GM23338 (cell line): ENCODE measurements around the gene HIF3A. TPM values are rescaled to one million over a fixed set of nuclear protein-coding genes. Genes with fewer than 3 reads are reported as not detected.
A peak's percentile ranks its signal among the peaks of the same experiment; 100 is the strongest.

Experiments
- ATAC-seq: fragments of 200-7000 bp; cut with Tn5 transposase; 3 replicates; pipeline ENCODE4 v1.9.1; 2020
- DNase-seq: peaks from one replicate; pipeline ENCODE4 v3.0.0-alpha.2; 2015; ENCODE audit warnings: low spot score
- H2AFZ ChIP-seq: fragments of 200-600 bp; sonication (generic); 2 replicates; pipeline ENCODE4 v1.8.0; 2016; ENCODE audit warnings: antibody characterized with exemption, mild to moderate bottlenecking, moderate library complexity
- H3F3A ChIP-seq: fragments of 200-600 bp; sonication (generic); replicated peaks from 2 replicates; pipeline ENCODE4 v1.8.0; 2017; ENCODE audit warnings: antibody characterized with exemption, mixed run types, low read depth
- H3K27ac ChIP-seq: fragments of 200-600 bp; sonication (generic); 2 replicates; pipeline ENCODE4 v1.6.1; 2016; ENCODE audit warnings: low read depth
- H3K27me3 ChIP-seq: fragments of 200-600 bp; sonication (generic); 2 replicates; pipeline ENCODE4 v1.8.0; 2016; ENCODE audit warnings: mild to moderate bottlenecking, mixed run types, moderate library complexity; ENCODE audit not compliant: insufficient read depth
- H3K36me3 ChIP-seq: fragments of 200-600 bp; sonication (generic); 2 replicates; pipeline ENCODE4 v1.8.0; 2016; ENCODE audit warnings: mild to moderate bottlenecking; ENCODE audit not compliant: insufficient read depth
- H3K4me1 ChIP-seq: fragments of 200-600 bp; sonication (generic); 2 replicates; pipeline ENCODE4 v1.8.0; 2016; ENCODE audit warnings: mild to moderate bottlenecking, moderate library complexity; ENCODE audit not compliant: insufficient read depth
- H3K4me2 ChIP-seq: fragments of 200-600 bp; sonication (generic); 2 replicates; pipeline ENCODE4 v1.7.1; 2017; ENCODE audit warnings: mixed run types
- H3K4me3 ChIP-seq: fragments of 200-600 bp; sonication (generic); 2 replicates; pipeline ENCODE4 v1.6.1; 2016; ENCODE audit warnings: mixed run types
- H3K79me2 ChIP-seq: fragments of 200-600 bp; sonication (generic); replicated peaks from 2 replicates; pipeline ENCODE4 v1.8.0; 2017; ENCODE audit warnings: mild to moderate bottlenecking; ENCODE audit not compliant: insufficient read depth
- H3K9me2 ChIP-seq: fragments of 200-600 bp; sonication (generic); 2 replicates; pipeline ENCODE4 v1.8.0; 2017; ENCODE audit not compliant: insufficient read depth
- H4K20me1 ChIP-seq: fragments of 200-600 bp; sonication (generic); replicated peaks from 2 replicates; pipeline ENCODE4 v1.8.0; 2017; ENCODE audit warnings: mild to moderate bottlenecking; ENCODE audit not compliant: insufficient read depth
- H3K27ac Mint-ChIP-seq: 2 replicates; pipeline ENCODE4 v1.8.0; 2020; ENCODE audit warnings: inconsistent platforms, mild to moderate bottlenecking, moderate library complexity, mixed read lengths
- H3K27me3 Mint-ChIP-seq: 3 replicates; pipeline ENCODE4 v1.8.0; 2022; ENCODE audit warnings: low read depth, mild to moderate bottlenecking, moderate library complexity, mixed read lengths, inconsistent platforms; ENCODE audit not compliant: insufficient read depth, poor library complexity
- H3K36me3 Mint-ChIP-seq: 3 replicates; pipeline ENCODE4 v1.8.0; 2021; ENCODE audit warnings: low read depth, mild to moderate bottlenecking, inconsistent platforms, moderate library complexity, mixed read lengths
- H3K4me1 Mint-ChIP-seq: 3 replicates; pipeline ENCODE4 v1.8.0; 2020; ENCODE audit warnings: mild to moderate bottlenecking, inconsistent platforms, mixed read lengths
- H3K4me3 Mint-ChIP-seq: 3 replicates; pipeline ENCODE4 v1.8.0; 2021; ENCODE audit warnings: moderate library complexity, mild to moderate bottlenecking, inconsistent platforms, mixed read lengths
- H3K9me3 Mint-ChIP-seq: 3 replicates; pipeline ENCODE4 v1.8.0; 2020; ENCODE audit warnings: moderate library complexity, mild to moderate bottlenecking, inconsistent platforms, mixed read lengths
- CREB1 ChIP-seq: fragments of 250-450 bp; sonication (Bioruptor Pico); IDR thresholded peaks from 2 replicates; pipeline ENCODE4 v1.5.0; 2020; ENCODE audit warnings: low read depth, mild to moderate bottlenecking, moderate library complexity
- EZH2 ChIP-seq: fragments of 200-600 bp; sonication (generic); IDR thresholded peaks from one replicate; pipeline ENCODE4 v1.8.0; 2017; ENCODE audit warnings: antibody characterized with exemption, mild to moderate bottlenecking, low read depth; ENCODE audit not compliant: unreplicated experiment
- EZH2phosphoT487 ChIP-seq: fragments of 200-600 bp; sonication (generic); IDR thresholded peaks from one replicate; pipeline ENCODE4 v1.8.1; 2018; ENCODE audit warnings: antibody characterized with exemption; ENCODE audit not compliant: unreplicated experiment
- JUNB ChIP-seq: IDR thresholded peaks from one replicate; pipeline ENCODE4 v1.6.1; 2016; ENCODE audit warnings: antibody characterized with exemption; ENCODE audit not compliant: unreplicated experiment
- NANOG ChIP-seq: IDR thresholded peaks from 2 replicates; pipeline ENCODE4 v1.6.1; 2016; ENCODE audit warnings: antibody characterized with exemption, borderline replicate concordance
- POLR2AphosphoS5 ChIP-seq: IDR thresholded peaks from 2 replicates; pipeline ENCODE4 v1.6.1; 2016; ENCODE audit warnings: antibody characterized with exemption, low read depth
- STAT1 ChIP-seq: IDR thresholded peaks from one replicate; pipeline ENCODE4 v1.6.1; 2016; ENCODE audit warnings: antibody characterized with exemption; ENCODE audit not compliant: unreplicated experiment
- ZNF114 ChIP-seq: fragments of 250-450 bp; sonication (Bioruptor Pico); IDR thresholded peaks from 2 replicates; pipeline ENCODE4 v1.5.0; 2020; ENCODE audit warnings: mild to moderate bottlenecking, moderate library complexity
- ZNF331 ChIP-seq: fragments of 250-450 bp; sonication (Bioruptor Pico); IDR thresholded peaks from 2 replicates; pipeline ENCODE4 v1.5.0; 2020; ENCODE audit warnings: low read depth, mild to moderate bottlenecking, moderate library complexity
- polyA plus RNA-seq: library from polyadenylated mRNA; unstranded; fragments of >200 nt; fragmentation: Nextera tagmentation; extraction: Ambion mirVana; gene quantifications from 2 replicates; pipeline ENCODE4 v1.2.1, GENCODE V29; 2016
- total RNA-seq: library from RNA; depleted of rRNA; stranded (reverse); fragments of >200 nt; shearing (Covaris generic); gene quantifications from 2 replicates; pipeline ENCODE4 v1.2.3, GENCODE V29; 2014
- TF ChIP-seq, protein P1 (sequence below), 2 experiments: fragments of 200-600 bp in 1 of 2; sonication (generic) in 1 of 2; conservative IDR thresholded peaks; 2 replicates each; pipeline versions ENCODE4 v1.5.1 to v1.6.1; 2016 to 2017; ENCODE audit warnings: antibody characterized with exemption in 2 of 2, low read depth in 2 of 2, mild to moderate bottlenecking in 2 of 2, moderate library complexity in 1 of 2
- TF ChIP-seq, protein P2 (sequence below): IDR thresholded peaks from 2 replicates; pipeline ENCODE4 v1.6.1; 2016; ENCODE audit warnings: antibody characterized with exemption
- TF ChIP-seq, protein P3 (sequence below): fragments of 250-450 bp; sonication (Bioruptor Pico); IDR thresholded peaks from 2 replicates; pipeline ENCODE4 v1.5.0; 2020; ENCODE audit warnings: mild to moderate bottlenecking, moderate library complexity
- TF ChIP-seq, protein P4 (sequence below): IDR thresholded peaks from one replicate; pipeline ENCODE4 v1.6.1; 2018; ENCODE audit warnings: antibody characterized with exemption; ENCODE audit not compliant: unreplicated experiment

The HIF3A gene
- total and polyA plus RNA-seq, 2 experiments from 2014 or later, result 20.4 to 70.5 TPM

DNA sequence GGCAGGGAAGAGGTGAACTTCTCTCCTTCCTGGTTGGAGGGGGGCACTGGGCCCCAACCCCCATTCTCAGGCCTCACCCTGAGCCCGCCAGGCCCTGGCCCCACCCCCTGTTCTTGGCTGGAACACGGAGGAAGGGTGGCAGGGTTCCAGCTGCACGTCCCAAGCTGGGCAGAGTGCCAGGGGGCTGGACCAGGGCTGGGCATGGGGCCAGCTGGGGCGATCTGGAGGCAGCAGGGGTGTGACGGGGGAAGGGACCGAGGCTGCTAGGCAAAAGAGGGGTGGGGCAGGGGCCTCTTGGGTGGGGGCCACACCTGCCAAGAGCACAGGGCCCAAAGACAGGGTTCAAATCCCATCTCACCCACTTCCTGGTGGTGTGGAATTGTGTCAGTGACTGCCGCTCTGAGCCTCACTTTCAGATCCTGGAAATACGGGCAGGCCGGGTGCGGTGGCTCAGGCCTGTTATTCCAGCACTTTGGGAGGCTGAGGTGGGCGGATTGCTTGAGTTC lies 2.2 kb downstream of the HIF3A start:
- H3K27ac ChIP-seq, result no peak overlapping the region

More for the DNA sequence above, 2.2 kb downstream of the HIF3A start:
- no peak overlapping the region for H3K27ac Mint-ChIP-seq
- H3K36me3 Mint-ChIP-seq, result peaks cover 9% of the 10 kb centered on the region
- 0 out of 3 replicates have a peak overlapping the region, but pooled peaks have one; percentile 38 for H3K4me3 Mint-ChIP-seq
- Histone ChIP-seq H3K9me2 (no peaks in the 10 kb centered on the region), H2AFZ (no peak overlapping the region), H3K4me1 (peaks cover 51% of the 10 kb centered on the region), H3K36me3 (no peaks in the 10 kb centered on the region), H3K4me2 (peak overlapping the region; percentile 100), H3K4me3 (peak overlapping the region; percentile 91), H3K27me3 (no peaks in the 10 kb centered on the region), H3K79me2 (peaks cover 6% of the 10 kb centered on the region; the same call in 1 of the 2 replicates), H4K20me1 (0 out of 2 replicates have a peak, but pooled peaks cover 3% of the 10 kb centered on the region), H3F3A (peaks cover 25% of the 10 kb centered on the region)
- ATAC-seq, result no peak
- H3K4me1 Mint-ChIP-seq, result peaks cover 36% of the 10 kb centered on the region
- no peaks in the 10 kb centered on the region for H3K9me3 Mint-ChIP-seq
- no peak for TF ChIP-seq ZNF114 (CRISPR knock-in tag)
- TF ChIP-seq NANOG, result no peak
- no peak for TF ChIP-seq CREB1 (CRISPR knock-in tag)
- TF ChIP-seq POLR2AphosphoS5, result no peak
- TF ChIP-seq, protein P1, sequence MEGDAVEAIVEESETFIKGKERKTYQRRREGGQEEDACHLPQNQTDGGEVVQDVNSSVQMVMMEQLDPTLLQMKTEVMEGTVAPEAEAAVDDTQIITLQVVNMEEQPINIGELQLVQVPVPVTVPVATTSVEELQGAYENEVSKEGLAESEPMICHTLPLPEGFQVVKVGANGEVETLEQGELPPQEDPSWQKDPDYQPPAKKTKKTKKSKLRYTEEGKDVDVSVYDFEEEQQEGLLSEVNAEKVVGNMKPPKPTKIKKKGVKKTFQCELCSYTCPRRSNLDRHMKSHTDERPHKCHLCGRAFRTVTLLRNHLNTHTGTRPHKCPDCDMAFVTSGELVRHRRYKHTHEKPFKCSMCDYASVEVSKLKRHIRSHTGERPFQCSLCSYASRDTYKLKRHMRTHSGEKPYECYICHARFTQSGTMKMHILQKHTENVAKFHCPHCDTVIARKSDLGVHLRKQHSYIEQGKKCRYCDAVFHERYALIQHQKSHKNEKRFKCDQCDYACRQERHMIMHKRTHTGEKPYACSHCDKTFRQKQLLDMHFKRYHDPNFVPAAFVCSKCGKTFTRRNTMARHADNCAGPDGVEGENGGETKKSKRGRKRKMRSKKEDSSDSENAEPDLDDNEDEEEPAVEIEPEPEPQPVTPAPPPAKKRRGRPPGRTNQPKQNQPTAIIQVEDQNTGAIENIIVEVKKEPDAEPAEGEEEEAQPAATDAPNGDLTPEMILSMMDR (conservative IDR thresholded peaks at IDR 0.05; ENCODE audit: low read depth in 2 of 2), result no peak
- TF ChIP-seq ZNF331 (CRISPR knock-in tag), result no peak
- TF ChIP-seq EZH2, result no peak
- TF ChIP-seq, protein P2, sequence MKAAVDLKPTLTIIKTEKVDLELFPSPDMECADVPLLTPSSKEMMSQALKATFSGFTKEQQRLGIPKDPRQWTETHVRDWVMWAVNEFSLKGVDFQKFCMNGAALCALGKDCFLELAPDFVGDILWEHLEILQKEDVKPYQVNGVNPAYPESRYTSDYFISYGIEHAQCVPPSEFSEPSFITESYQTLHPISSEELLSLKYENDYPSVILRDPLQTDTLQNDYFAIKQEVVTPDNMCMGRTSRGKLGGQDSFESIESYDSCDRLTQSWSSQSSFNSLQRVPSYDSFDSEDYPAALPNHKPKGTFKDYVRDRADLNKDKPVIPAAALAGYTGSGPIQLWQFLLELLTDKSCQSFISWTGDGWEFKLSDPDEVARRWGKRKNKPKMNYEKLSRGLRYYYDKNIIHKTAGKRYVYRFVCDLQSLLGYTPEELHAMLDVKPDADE, result no peak
- no peak for TF ChIP-seq JUNB
- TF ChIP-seq EZH2phosphoT487, result no peak
- TF ChIP-seq, protein P3, sequence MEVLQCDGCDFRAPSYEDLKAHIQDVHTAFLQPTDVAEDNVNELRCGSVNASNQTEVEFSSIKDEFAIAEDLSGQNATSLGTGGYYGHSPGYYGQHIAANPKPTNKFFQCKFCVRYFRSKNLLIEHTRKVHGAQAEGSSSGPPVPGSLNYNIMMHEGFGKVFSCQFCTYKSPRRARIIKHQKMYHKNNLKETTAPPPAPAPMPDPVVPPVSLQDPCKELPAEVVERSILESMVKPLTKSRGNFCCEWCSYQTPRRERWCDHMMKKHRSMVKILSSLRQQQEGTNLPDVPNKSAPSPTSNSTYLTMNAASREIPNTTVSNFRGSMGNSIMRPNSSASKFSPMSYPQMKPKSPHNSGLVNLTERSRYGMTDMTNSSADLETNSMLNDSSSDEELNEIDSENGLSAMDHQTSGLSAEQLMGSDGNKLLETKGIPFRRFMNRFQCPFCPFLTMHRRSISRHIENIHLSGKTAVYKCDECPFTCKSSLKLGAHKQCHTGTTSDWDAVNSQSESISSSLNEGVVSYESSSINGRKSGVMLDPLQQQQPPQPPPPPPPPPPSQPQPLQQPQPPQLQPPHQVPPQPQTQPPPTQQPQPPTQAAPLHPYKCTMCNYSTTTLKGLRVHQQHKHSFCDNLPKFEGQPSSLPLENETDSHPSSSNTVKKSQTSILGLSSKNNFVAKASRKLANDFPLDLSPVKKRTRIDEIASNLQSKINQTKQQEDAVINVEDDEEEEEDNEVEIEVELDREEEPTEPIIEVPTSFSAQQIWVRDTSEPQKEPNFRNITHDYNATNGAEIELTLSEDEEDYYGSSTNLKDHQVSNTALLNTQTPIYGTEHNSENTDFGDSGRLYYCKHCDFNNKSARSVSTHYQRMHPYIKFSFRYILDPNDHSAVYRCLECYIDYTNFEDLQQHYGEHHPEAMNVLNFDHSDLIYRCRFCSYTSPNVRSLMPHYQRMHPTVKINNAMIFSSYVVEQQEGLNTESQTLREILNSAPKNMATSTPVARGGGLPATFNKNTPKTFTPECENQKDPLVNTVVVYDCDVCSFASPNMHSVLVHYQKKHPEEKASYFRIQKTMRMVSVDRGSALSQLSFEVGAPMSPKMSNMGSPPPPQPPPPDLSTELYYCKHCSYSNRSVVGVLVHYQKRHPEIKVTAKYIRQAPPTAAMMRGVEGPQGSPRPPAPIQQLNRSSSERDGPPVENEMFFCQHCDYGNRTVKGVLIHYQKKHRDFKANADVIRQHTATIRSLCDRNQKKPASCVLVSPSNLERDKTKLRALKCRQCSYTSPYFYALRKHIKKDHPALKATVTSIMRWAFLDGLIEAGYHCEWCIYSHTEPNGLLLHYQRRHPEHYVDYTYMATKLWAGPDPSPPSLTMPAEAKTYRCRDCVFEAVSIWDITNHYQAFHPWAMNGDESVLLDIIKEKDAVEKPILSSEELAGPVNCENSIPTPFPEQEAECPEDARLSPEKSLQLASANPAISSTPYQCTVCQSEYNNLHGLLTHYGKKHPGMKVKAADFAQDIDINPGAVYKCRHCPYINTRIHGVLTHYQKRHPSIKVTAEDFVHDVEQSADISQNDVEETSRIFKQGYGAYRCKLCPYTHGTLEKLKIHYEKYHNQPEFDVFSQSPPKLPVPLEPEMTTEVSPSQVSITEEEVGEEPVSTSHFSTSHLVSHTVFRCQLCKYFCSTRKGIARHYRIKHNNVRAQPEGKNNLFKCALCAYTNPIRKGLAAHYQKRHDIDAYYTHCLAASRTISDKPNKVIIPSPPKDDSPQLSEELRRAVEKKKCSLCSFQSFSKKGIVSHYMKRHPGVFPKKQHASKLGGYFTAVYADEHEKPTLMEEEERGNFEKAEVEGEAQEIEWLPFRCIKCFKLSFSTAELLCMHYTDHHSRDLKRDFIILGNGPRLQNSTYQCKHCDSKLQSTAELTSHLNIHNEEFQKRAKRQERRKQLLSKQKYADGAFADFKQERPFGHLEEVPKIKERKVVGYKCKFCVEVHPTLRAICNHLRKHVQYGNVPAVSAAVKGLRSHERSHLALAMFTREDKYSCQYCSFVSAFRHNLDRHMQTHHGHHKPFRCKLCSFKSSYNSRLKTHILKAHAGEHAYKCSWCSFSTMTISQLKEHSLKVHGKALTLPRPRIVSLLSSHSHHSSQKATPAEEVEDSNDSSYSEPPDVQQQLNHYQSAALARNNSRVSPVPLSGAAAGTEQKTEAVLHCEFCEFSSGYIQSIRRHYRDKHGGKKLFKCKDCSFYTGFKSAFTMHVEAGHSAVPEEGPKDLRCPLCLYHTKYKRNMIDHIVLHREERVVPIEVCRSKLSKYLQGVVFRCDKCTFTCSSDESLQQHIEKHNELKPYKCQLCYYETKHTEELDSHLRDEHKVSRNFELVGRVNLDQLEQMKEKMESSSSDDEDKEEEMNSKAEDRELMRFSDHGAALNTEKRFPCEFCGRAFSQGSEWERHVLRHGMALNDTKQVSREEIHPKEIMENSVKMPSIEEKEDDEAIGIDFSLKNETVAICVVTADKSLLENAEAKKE (CRISPR knock-in tag), result no peak
- TF ChIP-seq, protein P4, sequence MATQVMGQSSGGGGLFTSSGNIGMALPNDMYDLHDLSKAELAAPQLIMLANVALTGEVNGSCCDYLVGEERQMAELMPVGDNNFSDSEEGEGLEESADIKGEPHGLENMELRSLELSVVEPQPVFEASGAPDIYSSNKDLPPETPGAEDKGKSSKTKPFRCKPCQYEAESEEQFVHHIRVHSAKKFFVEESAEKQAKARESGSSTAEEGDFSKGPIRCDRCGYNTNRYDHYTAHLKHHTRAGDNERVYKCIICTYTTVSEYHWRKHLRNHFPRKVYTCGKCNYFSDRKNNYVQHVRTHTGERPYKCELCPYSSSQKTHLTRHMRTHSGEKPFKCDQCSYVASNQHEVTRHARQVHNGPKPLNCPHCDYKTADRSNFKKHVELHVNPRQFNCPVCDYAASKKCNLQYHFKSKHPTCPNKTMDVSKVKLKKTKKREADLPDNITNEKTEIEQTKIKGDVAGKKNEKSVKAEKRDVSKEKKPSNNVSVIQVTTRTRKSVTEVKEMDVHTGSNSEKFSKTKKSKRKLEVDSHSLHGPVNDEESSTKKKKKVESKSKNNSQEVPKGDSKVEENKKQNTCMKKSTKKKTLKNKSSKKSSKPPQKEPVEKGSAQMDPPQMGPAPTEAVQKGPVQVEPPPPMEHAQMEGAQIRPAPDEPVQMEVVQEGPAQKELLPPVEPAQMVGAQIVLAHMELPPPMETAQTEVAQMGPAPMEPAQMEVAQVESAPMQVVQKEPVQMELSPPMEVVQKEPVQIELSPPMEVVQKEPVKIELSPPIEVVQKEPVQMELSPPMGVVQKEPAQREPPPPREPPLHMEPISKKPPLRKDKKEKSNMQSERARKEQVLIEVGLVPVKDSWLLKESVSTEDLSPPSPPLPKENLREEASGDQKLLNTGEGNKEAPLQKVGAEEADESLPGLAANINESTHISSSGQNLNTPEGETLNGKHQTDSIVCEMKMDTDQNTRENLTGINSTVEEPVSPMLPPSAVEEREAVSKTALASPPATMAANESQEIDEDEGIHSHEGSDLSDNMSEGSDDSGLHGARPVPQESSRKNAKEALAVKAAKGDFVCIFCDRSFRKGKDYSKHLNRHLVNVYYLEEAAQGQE, result no peak
- TF ChIP-seq STAT1, result no peak
- H3K27me3 Mint-ChIP-seq, result peaks cover 12% of the 10 kb centered on the region
- no peak for DNase-seq
